T-helper 1 cell treated with Interleukin-12 subunit alpha and Interleukin-12 subunit beta and Interleukin-4 antibody, amounts not matched to agents 30 ng/mL and 1 ng/mL, for 36 hours (primary cell): ENCODE results near the gene FLRT2. TPM values are rescaled to one million over a fixed set of nuclear protein-coding genes. Genes with fewer than 3 reads are reported as not detected.

Experiments used
- intact Hi-C: fragments of 100-400 bp; cut with micrococcal nuclease; formaldehyde crosslinking; loops from one replicate; pipeline ENCODE4 v1.15.1; 2024
- total RNA-seq: library from RNA; stranded (reverse); gene quantifications from 2 replicates; pipeline ENCODE4 v1.2.3, GENCODE V29; 2022

The FLRT2 gene
- total RNA-seq, 1 donor from 2014 or later = not detected

DNA sequence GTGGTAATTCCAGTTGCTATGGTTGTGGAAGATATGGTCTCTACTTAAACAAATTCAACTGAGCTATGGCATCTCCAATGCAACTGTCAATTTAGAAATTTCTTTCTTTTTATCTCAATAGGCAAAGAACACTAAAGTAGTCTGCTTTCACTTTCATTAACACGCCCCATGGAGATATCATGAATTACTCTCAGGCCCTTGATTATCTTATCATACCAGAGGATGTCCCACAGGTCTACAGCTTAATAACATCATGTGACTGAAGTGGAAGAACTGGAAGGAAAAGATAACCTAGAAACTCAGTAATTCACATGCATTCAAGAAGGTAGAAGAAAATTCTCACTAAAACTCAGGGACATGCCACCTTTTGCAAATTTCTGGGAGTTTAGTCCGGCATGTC, 114.3 kb downstream of the FLRT2 start:
- intact Hi-C loops = no loop called here

GRCh38 chr14:85653029-85653428, 123.1 kb downstream of the FLRT2 start:
- intact Hi-C loops = no loop called here

- intact Hi-C loops = no loop called here
Measured at GRCh38 chr14:85660243-85660922, 130.4 kb downstream of the FLRT2 start.

DNA sequence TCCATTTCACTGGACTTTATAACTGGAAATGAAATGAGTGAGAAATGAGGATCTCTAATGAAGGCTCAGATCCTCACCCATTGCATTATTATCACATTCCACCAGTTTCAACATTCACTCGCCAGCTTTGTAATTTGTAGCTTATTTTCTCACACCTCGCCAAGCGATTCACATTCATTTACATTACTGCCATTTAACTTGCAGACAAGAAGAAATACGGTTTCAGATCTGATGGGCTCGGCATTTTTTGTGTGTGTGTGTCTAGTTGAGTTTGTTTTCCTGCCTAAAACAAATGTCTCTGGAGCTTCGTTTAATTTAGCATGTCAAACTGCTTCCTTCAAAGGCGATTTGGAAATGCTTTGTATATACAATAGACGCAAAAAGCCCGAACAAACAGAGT, 132.2 kb downstream of the FLRT2 start:
- intact Hi-C loops = no loop called here

DNA sequence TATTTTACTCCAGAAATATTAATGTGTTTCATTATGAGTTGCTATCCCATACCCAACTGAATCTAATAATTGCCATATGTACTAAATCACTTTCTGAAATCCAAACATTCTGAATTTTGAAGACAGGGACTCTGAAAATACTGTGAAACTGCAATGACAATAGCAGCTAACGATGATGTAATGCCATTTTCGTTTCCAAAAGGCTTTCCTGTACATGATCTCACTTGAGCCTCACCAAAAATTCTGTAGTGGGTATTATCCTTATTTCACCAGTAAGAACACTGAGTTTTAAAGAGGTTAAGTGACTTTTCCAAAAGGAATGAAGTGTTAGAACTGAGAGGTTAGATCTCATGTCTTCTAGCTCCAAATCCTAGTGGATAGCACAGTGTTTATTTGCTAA, 133.3 kb downstream of the FLRT2 start:
- intact Hi-C loops = no loop called here

DNA sequence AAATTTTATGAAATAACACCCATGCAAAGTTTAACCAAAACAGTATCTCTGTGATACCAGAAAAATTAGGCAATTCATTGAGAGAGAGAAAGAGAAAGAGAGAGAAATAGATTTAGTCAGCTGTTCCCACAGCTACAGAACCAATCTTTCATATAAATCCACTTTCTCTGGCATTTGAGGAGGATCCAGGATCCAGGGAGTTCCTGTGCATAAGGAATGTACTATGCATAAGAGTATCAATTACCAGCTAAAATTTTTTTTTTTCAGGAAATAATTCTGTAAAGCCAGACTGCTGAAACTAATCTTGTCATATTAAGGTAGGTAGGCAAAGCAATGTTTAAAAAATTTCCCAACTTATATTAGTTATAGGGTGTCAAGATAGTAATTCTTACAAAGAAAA, 133.7 kb downstream of the FLRT2 start:
- intact Hi-C loops = no loop called here

DNA sequence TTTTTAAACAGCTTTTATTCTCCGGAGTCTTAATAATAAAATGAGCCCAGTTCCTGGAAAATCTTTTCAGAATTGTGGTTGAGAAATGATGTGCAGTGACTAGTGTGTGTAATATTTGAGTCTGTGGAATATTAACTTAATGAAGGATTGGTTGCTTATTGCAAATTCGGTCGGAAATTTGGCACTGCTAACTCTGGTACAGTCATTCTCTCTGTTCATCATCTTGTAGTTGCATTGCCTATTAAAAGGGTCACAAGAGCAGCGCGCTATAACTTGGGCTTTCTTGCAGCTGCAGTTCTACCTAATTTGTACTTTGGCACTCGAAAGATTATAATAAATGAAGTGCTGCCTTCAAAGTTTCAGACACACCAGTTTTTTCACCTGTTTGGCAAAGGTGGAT, 146.0 kb downstream of the FLRT2 start:
- intact Hi-C loops = no loop called here

DNA sequence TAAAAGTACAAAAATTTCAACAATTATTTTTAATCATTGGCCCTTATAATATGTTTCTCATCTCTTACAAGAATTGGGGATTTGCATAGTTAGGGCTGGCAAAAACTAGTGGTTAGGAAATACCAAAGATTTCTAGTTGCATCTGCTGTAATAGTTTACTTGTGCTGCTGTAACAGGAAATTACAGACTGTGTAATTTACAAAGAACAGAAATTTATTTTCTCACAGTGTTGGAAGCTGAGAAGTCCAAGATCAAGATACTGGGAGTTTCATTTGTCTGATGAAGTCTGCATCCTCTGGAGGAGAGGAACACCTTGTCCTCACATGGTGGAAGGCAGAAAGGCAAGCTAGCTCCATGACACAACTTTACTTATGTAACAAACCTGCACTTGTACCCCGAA, 157.0 kb downstream of the FLRT2 start:
- intact Hi-C loops = no loop called here

GRCh38 chr14:85687456-85687855, 157.5 kb downstream of the FLRT2 start:
- intact Hi-C loops = no loop called here

- intact Hi-C loops = no loop called here
Measured at GRCh38 chr14:85688006-85688405, 158.1 kb downstream of the FLRT2 start.

DNA sequence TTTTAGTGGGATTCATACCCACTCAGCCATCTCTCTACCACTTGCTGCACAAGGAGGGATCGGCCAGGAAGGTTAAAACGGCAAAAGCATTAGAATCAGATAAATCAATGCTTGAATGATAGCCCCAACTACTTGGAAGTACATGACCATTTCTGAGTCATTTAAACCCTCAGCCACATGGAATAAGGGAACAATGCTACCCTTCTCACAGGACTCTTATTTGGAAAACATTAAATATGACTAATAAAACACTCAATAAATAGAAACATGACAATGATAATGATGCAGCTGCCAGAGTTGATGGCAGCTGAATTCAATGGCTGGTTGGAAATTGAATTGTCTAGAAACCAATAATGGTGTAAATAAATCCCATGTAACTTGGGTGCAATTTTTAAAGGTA, 165.4 kb downstream of the FLRT2 start:
- intact Hi-C loops = no loop called here

DNA sequence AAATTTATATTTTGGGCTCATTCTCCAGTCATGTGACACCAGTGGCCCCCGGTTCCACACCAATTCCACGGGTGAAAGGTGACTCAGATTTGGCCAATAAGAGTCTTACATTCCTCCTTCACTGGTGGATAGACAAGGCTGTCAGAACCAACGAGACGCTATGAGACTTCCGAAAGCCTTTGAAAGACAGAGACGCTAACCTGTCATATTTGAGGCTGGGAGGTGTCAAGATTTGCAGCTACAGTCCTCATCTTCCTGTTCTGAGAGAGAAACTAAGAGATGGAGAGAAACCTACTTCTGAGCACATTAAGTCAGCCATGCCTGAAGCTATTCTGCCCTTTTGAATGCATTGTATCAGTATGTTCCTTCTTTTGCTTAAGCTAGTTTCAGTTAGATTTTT, 171.2 kb downstream of the FLRT2 start:
- intact Hi-C loops = no loop called here

DNA sequence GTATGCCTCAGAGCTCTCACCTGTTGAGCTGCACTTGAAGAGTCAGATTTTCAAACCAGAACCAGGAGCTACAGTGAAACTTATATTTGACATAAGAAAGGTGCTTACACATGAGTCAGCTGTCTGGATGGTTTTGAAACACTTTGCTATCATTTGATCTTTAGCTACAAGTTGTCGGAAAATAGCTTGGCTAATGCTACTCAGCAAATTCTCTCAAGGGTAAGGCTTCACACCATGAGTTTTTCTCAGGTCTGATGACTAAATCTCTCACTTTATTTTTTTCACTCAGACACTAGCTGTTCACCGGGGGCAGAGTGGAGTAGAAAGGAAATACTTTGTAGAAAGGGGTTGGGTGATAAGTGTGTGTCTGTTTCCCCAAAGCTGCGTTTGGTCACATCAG, 171.8 kb downstream of the FLRT2 start:
- intact Hi-C loops = no loop called here

DNA sequence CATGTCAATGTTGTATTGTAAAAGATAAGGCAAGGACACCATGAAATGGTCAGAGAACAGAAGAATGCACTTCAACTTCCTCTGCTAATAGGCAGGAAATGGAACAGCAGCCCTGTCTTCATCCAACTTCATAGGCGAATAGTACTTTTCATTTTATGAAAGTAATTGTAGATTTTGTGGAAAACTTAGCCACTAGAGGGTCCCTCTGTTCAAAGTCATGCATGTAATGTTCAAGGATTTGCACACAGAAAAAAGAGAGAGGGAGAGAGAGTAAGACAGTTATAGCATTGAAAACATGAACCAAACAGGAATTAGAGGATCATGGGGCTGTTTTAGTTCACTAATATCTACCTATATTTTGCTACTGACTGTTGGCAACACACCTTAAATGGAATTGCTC, 172.2 kb downstream of the FLRT2 start:
- intact Hi-C loops = no loop called here

GRCh38 chr14:85702997-85703396, 173.1 kb downstream of the FLRT2 start:
- intact Hi-C loops = no loop called here
